RCC 7860 (cell line): ENCODE results near the gene AKT3.

Experiments used
- DNase-seq: peaks from one replicate; pipeline ENCODE4 v3.0.0-alpha.2; 2015; ENCODE audit warnings: low spot score
- FAIRE-seq: peaks from 2 replicates; lab custom pipeline; 2012; peaks lifted over from hg19 to GRCh38; lab: Jason Lieb, UNC

Gene AKT3

GRCh38 chr1:243475966-243476365 lies 374.1 kb downstream of the AKT3 start:
- DNase-seq (no peak), FAIRE-seq (no peak)

GRCh38 chr1:243474906-243475305 lies 375.1 kb downstream of the AKT3 start:
- FAIRE-seq (no peak), DNase-seq (no peak)

GRCh38 chr1:243474136-243474881 lies 375.7 kb downstream of the AKT3 start:
- FAIRE-seq (no peak), DNase-seq (no peak)

- FAIRE-seq (no peak), DNase-seq (no peak)
These were observed 376.6 kb downstream of the AKT3 start for GRCh38 chr1:243473227-243474135.

GRCh38 chr1:243471754-243472745 lies 378.0 kb downstream of the AKT3 start:
- DNase-seq (peak; percentile 31), FAIRE-seq (no peak)

GRCh38 chr1:243471026-243471685 lies 378.9 kb downstream of the AKT3 start:
- no peak for FAIRE-seq
- DNase-seq, result no peak

GRCh38 chr1:243470502-243470901 lies 379.5 kb downstream of the AKT3 start:
- no peak for FAIRE-seq

GRCh38 chr1:243469497-243469896 lies 380.5 kb downstream of the AKT3 start:
- DNase-seq, result no peak
- no peak for FAIRE-seq

More at GRCh38 chr1:243470502-243470901, 379.5 kb downstream of the AKT3 start:
- no peak for DNase-seq

GRCh38 chr1:243465738-243466137 lies 384.3 kb downstream of the AKT3 start:
- no peak for DNase-seq
- no peak for FAIRE-seq

GRCh38 chr1:243465081-243465480 lies 385.0 kb downstream of the AKT3 start:
- FAIRE-seq, result no peak
- no peak for DNase-seq

- FAIRE-seq (no peak), DNase-seq (no peak)
These were observed 386.9 kb downstream of the AKT3 start for GRCh38 chr1:243462929-243463697.

GRCh38 chr1:243461700-243462099 lies 388.3 kb downstream of the AKT3 start:
- FAIRE-seq (no peak), DNase-seq (no peak)

GRCh38 chr1:243459059-243459458 lies 391.0 kb downstream of the AKT3 start:
- no peak for FAIRE-seq
- DNase-seq, result no peak

GRCh38 chr1:243457363-243457982 lies 392.6 kb downstream of the AKT3 start:
- no peak for DNase-seq
- no peak for FAIRE-seq

- no peak for DNase-seq
- FAIRE-seq, result no peak
These were observed 394.0 kb downstream of the AKT3 start for GRCh38 chr1:243455760-243456651.

GRCh38 chr1:243454328-243454997 lies 395.6 kb downstream of the AKT3 start:
- FAIRE-seq, result no peak
- no peak for DNase-seq

GRCh38 chr1:243452092-243452491 lies 398.0 kb downstream of the AKT3 start:
- DNase-seq, result no peak
- FAIRE-seq, result no peak
